ENCODE measurements around the gene SREBF2.
A peak's percentile ranks its signal among the peaks of the same experiment; 100 is the strongest.
"Not testable (repeated sequence)": the region's sequence is repeated elsewhere in the genome, so short reads cannot be mapped to it uniquely, and the experiment has no call there.

The SREBF2 gene

DNA sequence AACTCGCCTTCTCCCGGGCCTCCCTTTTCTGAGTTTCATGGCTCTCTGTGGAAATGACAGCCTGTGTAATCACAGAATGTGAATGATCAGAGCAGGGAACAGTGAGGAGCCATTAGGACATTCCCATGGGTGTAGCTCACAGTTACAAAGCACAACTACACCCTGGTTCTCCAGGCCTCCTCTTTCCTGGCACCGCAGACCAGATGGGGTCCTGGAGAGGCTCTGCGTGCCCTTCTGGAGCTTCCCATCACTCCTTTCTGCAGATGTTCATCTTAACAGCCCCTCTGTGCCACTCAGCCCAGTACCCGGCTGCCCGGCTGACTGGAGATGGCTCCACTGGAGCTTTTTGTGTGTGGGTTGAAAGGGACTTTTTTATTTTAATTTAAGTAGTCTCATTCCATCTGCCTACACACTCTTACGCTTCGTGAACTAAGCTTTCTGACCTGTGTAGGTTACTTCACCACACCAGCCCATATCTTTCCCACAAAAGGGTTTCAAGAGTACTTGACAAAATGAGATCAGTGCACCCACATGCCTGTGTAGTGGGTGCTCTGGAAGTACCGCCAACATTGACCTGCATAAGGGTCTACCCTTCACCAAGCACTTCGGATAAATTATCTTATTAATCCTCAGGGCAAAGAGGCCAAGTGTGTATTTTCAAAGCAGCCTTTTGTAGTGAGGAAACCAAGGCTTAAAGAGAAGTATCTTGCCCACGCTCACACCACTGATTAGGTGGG lies 29.8 kb downstream of the SREBF2 start:
- no peak overlapping the region for H3K4me3 ChIP-seq (ENCODE audit: control insufficient read depth, low read depth, low read length)
- TF ChIP-seq CTCF (conservative IDR thresholded peaks at IDR 0.05; ENCODE audit: control insufficient read depth, insufficient read depth, low read depth, low read length): no peak
- DNase-seq (ENCODE audit: low read depth): peak; percentile 43

GRCh38 chr22:41863472-41863871 lies 30.6 kb downstream of the SREBF2 start:
- no peak overlapping the region for H3K4me3 ChIP-seq (ENCODE audit: control insufficient read depth, low read depth, low read length)
- DNase-seq (ENCODE audit: low read depth): peak; percentile 52
- TF ChIP-seq CTCF (conservative IDR thresholded peaks at IDR 0.05; ENCODE audit: control insufficient read depth, insufficient read depth, low read depth, low read length): no peak

- DNase-seq (ENCODE audit: low read depth): no peak
- no peak overlapping the region for H3K4me3 ChIP-seq (ENCODE audit: control insufficient read depth, low read depth, low read length)
- TF ChIP-seq CTCF (conservative IDR thresholded peaks at IDR 0.05; ENCODE audit: control insufficient read depth, insufficient read depth, low read depth, low read length): no peak
These were observed 35.7 kb downstream of the SREBF2 start for GRCh38 chr22:41868556-41868955.

GRCh38 chr22:41870081-41870480 lies 37.2 kb downstream of the SREBF2 start:
- H3K4me3 ChIP-seq (ENCODE audit: control insufficient read depth, low read depth, low read length); DNase-seq (ENCODE audit: low read depth): not testable (repeated sequence)

DNA sequence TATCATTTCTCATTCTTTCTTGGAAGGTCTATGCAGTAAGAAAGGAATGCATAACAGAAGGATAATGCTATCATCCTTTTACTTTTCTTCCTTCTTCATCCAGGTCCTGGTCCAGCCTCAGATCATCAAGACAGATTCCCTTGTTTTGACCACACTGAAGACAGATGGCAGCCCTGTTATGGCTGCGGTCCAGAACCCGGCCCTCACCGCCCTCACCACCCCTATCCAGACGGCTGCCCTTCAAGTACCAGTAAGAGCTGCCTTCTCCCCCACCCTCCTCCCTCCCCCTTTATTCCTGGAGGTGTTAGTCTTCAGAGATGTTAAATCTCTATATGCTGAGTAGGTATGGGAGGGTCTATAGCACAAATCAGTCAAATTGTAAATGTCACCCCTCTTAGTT lies 37.9 kb downstream of the SREBF2 start:
- DNase-seq (ENCODE audit: low read depth): no peak
- TF ChIP-seq CTCF (conservative IDR thresholded peaks at IDR 0.05; ENCODE audit: control insufficient read depth, insufficient read depth, low read depth, low read length): no peak
- H3K4me3 ChIP-seq (ENCODE audit: control insufficient read depth, low read depth, low read length): no peak overlapping the region

GRCh38 chr22:41873391-41873790 lies 40.5 kb downstream of the SREBF2 start:
- no peak for DNase-seq (ENCODE audit: low read depth)
- no peak for TF ChIP-seq CTCF (conservative IDR thresholded peaks at IDR 0.05; ENCODE audit: control insufficient read depth, insufficient read depth, low read depth, low read length)
- H3K4me3 ChIP-seq (ENCODE audit: control insufficient read depth, low read depth, low read length): no peak overlapping the region

DNA sequence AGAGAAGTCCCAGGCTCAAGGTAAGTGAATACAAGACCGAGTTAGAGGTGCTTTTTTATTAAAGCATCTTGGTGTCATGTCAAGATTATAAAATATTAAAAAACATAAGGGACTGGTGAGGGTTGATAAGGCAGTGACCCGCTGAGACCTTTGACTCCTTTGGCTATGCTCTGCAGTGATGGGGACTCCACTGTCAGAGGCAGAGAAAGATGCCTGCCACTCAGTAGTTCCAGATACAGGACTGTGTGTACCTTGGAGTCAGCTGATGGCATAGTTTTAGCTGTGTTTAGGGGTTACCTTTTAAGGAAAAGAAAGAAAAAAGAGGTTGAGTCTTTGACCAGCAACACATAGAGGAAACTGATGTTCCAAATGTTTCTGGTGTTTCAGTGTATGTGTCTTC lies 41.2 kb downstream of the SREBF2 start:
- no peak for DNase-seq (ENCODE audit: low read depth)
- no peak for TF ChIP-seq CTCF (conservative IDR thresholded peaks at IDR 0.05; ENCODE audit: control insufficient read depth, insufficient read depth, low read depth, low read length)
- no peak overlapping the region for H3K4me3 ChIP-seq (ENCODE audit: control insufficient read depth, low read depth, low read length)
